H1 (cell line): ENCODE data around the gene ASCC1. TPM values are rescaled to one million over a fixed set of nuclear protein-coding genes. Genes with fewer than 3 reads are reported as not detected.
A peak's percentile ranks its signal among the peaks of the same experiment; 100 is the strongest.

Experiments
- CTCF ChIA-PET: fragments of 300-600 bp; sonication (Branson Sonifier 250); formaldehyde crosslinking; loops from one replicate; lab custom pipeline; 2021; ENCODE audit not compliant: partially characterized antibody; lab: Charles Lee
- POLR2A ChIA-PET: fragments of 300-600 bp; sonication (Branson Sonifier 250); formaldehyde crosslinking; loops from one replicate; lab custom pipeline; 2021; ENCODE audit warnings: inconsistent platforms; ENCODE audit not compliant: partially characterized antibody; lab: Charles Lee
- DNase-seq, 2 experiments: peaks; one replicate each; pipeline versions ENCODE4 v3.0.0 to v3.0.0-alpha.2; 2010 to 2022; ENCODE audit warnings: low spot score in 2 of 2, low read depth in 1 of 2, mixed read lengths in 1 of 2
- FAIRE-seq: peaks from 2 replicates; lab custom pipeline; 2011; peaks lifted over from hg19 to GRCh38; lab: Jason Lieb, UNC
- H2AFZ ChIP-seq: 2 replicates; pipeline ENCODE4 v1.8.1; 2012; ENCODE audit warnings: low read length, inconsistent platforms
- H2AK5ac ChIP-seq: 2 replicates; pipeline ENCODE4 v1.6.1; 2013; ENCODE audit warnings: low read depth, low read length
- H2BK120ac ChIP-seq: replicated peaks from 2 replicates; pipeline ENCODE3; 2013; ENCODE audit warnings: low read depth, low read length, inconsistent platforms
- H2BK12ac ChIP-seq: 2 replicates; pipeline ENCODE4 v1.6.1; 2013; ENCODE audit warnings: low read depth, low read length
- H2BK15ac ChIP-seq: 2 replicates; pipeline ENCODE4 v1.6.1; 2013; ENCODE audit warnings: low read length
- H2BK20ac ChIP-seq: 2 replicates; pipeline ENCODE4 v1.6.1; 2013; ENCODE audit warnings: low read length
- H2BK5ac ChIP-seq: 2 replicates; pipeline ENCODE4 v1.6.1; 2013; ENCODE audit warnings: low read depth, low read length
- H3K14ac ChIP-seq: 2 replicates; pipeline ENCODE4 v1.6.1; 2013; ENCODE audit warnings: inconsistent platforms; ENCODE audit not compliant: insufficient read length
- H3K18ac ChIP-seq: 2 replicates; pipeline ENCODE4 v1.6.1; 2013; ENCODE audit warnings: low read length; ENCODE audit errors: extremely low read depth
- H3K23ac ChIP-seq: 2 replicates; pipeline ENCODE4 v1.6.1; 2013; ENCODE audit warnings: inconsistent platforms; ENCODE audit not compliant: insufficient read length
- H3K23me2 ChIP-seq: 2 replicates; pipeline ENCODE4 v1.6.1; 2013; ENCODE audit warnings: low read depth, low read length
- H3K27ac ChIP-seq: 2 replicates; pipeline ENCODE4 v1.6.1; 2011; ENCODE audit warnings: low read depth, low read length, inconsistent platforms
- H3K27me3 ChIP-seq, 4 experiments: replicated peaks in 1 of 4; 1 replicate in 1 of 4; 2 replicates in 3 of 4; pipeline versions ENCODE4 v1.6.1 to v1.8.1; 2011 to 2013; ENCODE audit warnings: low read length in 3 of 4, mild to moderate bottlenecking in 3 of 4, inconsistent platforms in 2 of 4, mixed read lengths in 2 of 4, moderate library complexity in 1 of 4; ENCODE audit not compliant: control insufficient read depth in 3 of 4, insufficient read depth in 3 of 4; ENCODE audit errors: extremely low read depth in 1 of 4
- H3K36me3 ChIP-seq, 4 experiments: 2 replicates each; pipeline versions ENCODE4 v1.6.1 to v1.8.1; 2011 to 2013; ENCODE audit warnings: mild to moderate bottlenecking in 4 of 4, low read length in 3 of 4, moderate library complexity in 2 of 4, control low read depth in 1 of 4, inconsistent platforms in 1 of 4; ENCODE audit not compliant: insufficient read depth in 4 of 4, control insufficient read depth in 2 of 4
- H3K4ac ChIP-seq: replicated peaks from 2 replicates; pipeline ENCODE3; 2013; ENCODE audit warnings: low read length, low read depth, mixed read lengths, inconsistent platforms; ENCODE audit not compliant: insufficient read length
- H3K4me1 ChIP-seq, 4 experiments: replicated peaks in 1 of 4; 1 replicate in 1 of 4; 2 replicates in 3 of 4; pipeline versions ENCODE4 v1.6.1 to v1.8.1; 2011 to 2013; ENCODE audit warnings: low read length in 3 of 4, inconsistent platforms in 2 of 4, mixed read lengths in 1 of 4; ENCODE audit not compliant: insufficient read depth in 4 of 4, control insufficient read depth in 3 of 4
- H3K4me2 ChIP-seq, 2 experiments: 2 replicates each; pipeline versions ENCODE4 v1.6.1 to v1.8.1; 2011 to 2013; ENCODE audit warnings: low read depth in 2 of 2, low read length in 2 of 2, control low read depth in 1 of 2, inconsistent platforms in 1 of 2, mild to moderate bottlenecking in 1 of 2; ENCODE audit not compliant: insufficient read depth in 1 of 2
- H3K4me3 ChIP-seq, 4 experiments: fragments of 200-600, 300-600 bp in 1 of 4; sonication (generic), shearing (Covaris generic), sonication (Bioruptor Twin) in 1 of 4; 2 replicates each; pipeline versions ENCODE4 v1.5.1 to v1.8.1; 2011 to 2016; ENCODE audit warnings: low read length in 4 of 4, low read depth in 3 of 4, control low read depth in 2 of 4, inconsistent platforms in 2 of 4, mild to moderate bottlenecking in 2 of 4, mixed read lengths in 1 of 4, moderate library complexity in 1 of 4; ENCODE audit not compliant: insufficient read depth in 2 of 4; ENCODE audit errors: extremely low read depth in 1 of 4
- H3K56ac ChIP-seq: replicated peaks from 2 replicates; pipeline ENCODE3; 2013; ENCODE audit warnings: low read depth, mild to moderate bottlenecking, mixed read lengths, low read length, inconsistent platforms; ENCODE audit not compliant: insufficient read length
- H3K79me1 ChIP-seq: 2 replicates; pipeline ENCODE4 v1.6.1; 2013; ENCODE audit warnings: low read depth, low read length, control low read depth
- H3K79me2 ChIP-seq, 2 experiments: 2 replicates each; pipeline versions ENCODE4 v1.6.1 to v1.8.1; 2012 to 2013; ENCODE audit warnings: low read length in 2 of 2, mild to moderate bottlenecking in 2 of 2, inconsistent platforms in 1 of 2; ENCODE audit not compliant: insufficient read depth in 2 of 2, control insufficient read depth in 1 of 2
- H3K9ac ChIP-seq, 4 experiments: replicated peaks in 1 of 4; 1 replicate in 1 of 4; 2 replicates in 3 of 4; pipeline versions ENCODE4 v1.6.1 to v1.8.1; 2011 to 2013; ENCODE audit warnings: low read depth in 3 of 4, low read length in 3 of 4, control low read depth in 2 of 4, mild to moderate bottlenecking in 2 of 4, moderate library complexity in 2 of 4, inconsistent platforms in 1 of 4; ENCODE audit errors: extremely low read depth in 1 of 4
- H3K9me3 ChIP-seq, 2 experiments: 2 replicates each; pipeline versions ENCODE4 v1.6.1 to v1.8.1; 2012 to 2013; ENCODE audit warnings: mild to moderate bottlenecking in 2 of 2, moderate library complexity in 2 of 2, control low read depth in 1 of 2, inconsistent platforms in 1 of 2, low read depth in 1 of 2, low read length in 1 of 2, mixed read lengths in 1 of 2; ENCODE audit not compliant: insufficient read depth in 2 of 2
- H4K20me1 ChIP-seq, 2 experiments: replicated peaks in 1 of 2; 2 replicates each; pipeline versions ENCODE3 to v1.8.1; 2011 to 2013; ENCODE audit warnings: inconsistent platforms in 2 of 2, low read length in 2 of 2, mild to moderate bottlenecking in 1 of 2; ENCODE audit not compliant: insufficient read depth in 2 of 2, control insufficient read depth in 1 of 2
- H4K5ac ChIP-seq: 2 replicates; pipeline ENCODE4 v1.6.1; 2013; ENCODE audit warnings: low read length, low read depth, mixed read lengths, inconsistent platforms; ENCODE audit not compliant: insufficient read length
- H4K8ac ChIP-seq: 2 replicates; pipeline ENCODE4 v1.8.0; 2013; ENCODE audit warnings: mild to moderate bottlenecking, moderate library complexity, low read length, inconsistent platforms; ENCODE audit not compliant: insufficient read depth; ENCODE audit errors: extremely low read depth
- H4K91ac ChIP-seq: replicated peaks from 2 replicates; pipeline ENCODE3; 2013; ENCODE audit warnings: low read length, mixed read lengths, inconsistent platforms; ENCODE audit not compliant: insufficient read length
- BRCA1 ChIP-seq: IDR thresholded peaks from 2 replicates; pipeline ENCODE4 v1.6.1; 2012; ENCODE audit warnings: low read depth, low read length, improper control_type of control experiment
- CEBPB ChIP-seq: IDR thresholded peaks from 2 replicates; pipeline ENCODE4 v1.6.1; 2012; ENCODE audit warnings: low read depth, low read length
- CHD1 ChIP-seq: IDR thresholded peaks from 2 replicates; pipeline ENCODE4 v1.6.1; 2012; ENCODE audit warnings: low read depth, low read length, improper control_type of control experiment
- CHD2 ChIP-seq: IDR thresholded peaks from 2 replicates; pipeline ENCODE4 v1.6.1; 2012; ENCODE audit warnings: low read length, improper control_type of control experiment
- EZH2 ChIP-seq: fragments of 200-600 bp; sonication (generic); IDR thresholded peaks from 2 replicates; pipeline ENCODE4 v1.7.1; 2012; ENCODE audit warnings: low read depth, mild to moderate bottlenecking, moderate library complexity, low read length, inconsistent platforms; ENCODE audit not compliant: severe bottlenecking
- GTF2F1 ChIP-seq: IDR thresholded peaks from 2 replicates; pipeline ENCODE4 v1.6.1; 2012; ENCODE audit warnings: low read depth, low read length, improper control_type of control experiment, borderline replicate concordance
- JUN ChIP-seq: IDR thresholded peaks from 2 replicates; pipeline ENCODE4 v1.6.1; 2011; ENCODE audit warnings: low read depth, mild to moderate bottlenecking, improper control_type of control experiment, low read length
- MAX ChIP-seq: IDR thresholded peaks from 2 replicates; pipeline ENCODE4 v1.6.1; 2012; ENCODE audit warnings: inconsistent platforms
- RAD21 ChIP-seq, 2 experiments: IDR thresholded peaks in 1 of 2; conservative IDR thresholded peaks in 1 of 2; 2 replicates each; pipeline ENCODE4 v1.6.1; 2011; ENCODE audit warnings: low read depth in 2 of 2, low read length in 2 of 2, improper control_type of control experiment in 1 of 2, inconsistent platforms in 1 of 2, mild to moderate bottlenecking in 1 of 2, moderate library complexity in 1 of 2
- RBBP5 ChIP-seq: IDR thresholded peaks from 2 replicates; pipeline ENCODE4 v1.7.1; 2012; ENCODE audit warnings: low read depth, mild to moderate bottlenecking, inconsistent platforms, low read length, moderate library complexity, borderline replicate concordance
- RXRA ChIP-seq: IDR thresholded peaks from 2 replicates; pipeline ENCODE4 v1.6.1; 2011; ENCODE audit warnings: low read depth, mild to moderate bottlenecking, low read length, moderate library complexity; ENCODE audit not compliant: insufficient read depth
- TBP ChIP-seq: IDR thresholded peaks from 2 replicates; pipeline ENCODE4 v1.6.1; 2011; ENCODE audit warnings: low read depth, low read length, improper control_type of control experiment
- WGBS, 2 experiments: shearing (Covaris generic) in 1 of 2; methylation state at CpG; one replicate each; pipeline versions ENCODE4 v1.1.6 to v1.1.7; 2013 to 2015; ENCODE audit warnings: low lambda C conversion rate in 2 of 2, mixed read lengths in 2 of 2, inconsistent platforms in 1 of 2, low coverage in 1 of 2, missing lambda C conversion rate in 1 of 2; ENCODE audit not compliant: insufficient replicate concordance in 2 of 2, insufficient coverage in 1 of 2, insufficient read length in 1 of 2; ENCODE audit errors: extremely low coverage in 1 of 2, missing lambda C conversion rate in 1 of 2; 5-methylcytosine and 5-hydroxymethylcytosine counted together
- polyA plus RNA-seq, 7 experiments: library from polyadenylated mRNA; depleted of rRNA in 3 of 7; stranded (reverse) in 5 of 7; unstranded in 2 of 7; fragments of >200 nt in 5 of 7; fragments of 200-250 nt in 2 of 7; gene quantifications; 1 replicate in 5 of 7; 2 replicates in 1 of 7; 4 replicates in 1 of 7; pipeline versions ENCODE4 v1.2.1 to v1.2.3, GENCODE V29; 2011 to 2013; ENCODE audit warnings: missing spikeins in 2 of 7, mixed read lengths in 2 of 7
- total RNA-seq: library from RNA; stranded (reverse); fragmentation: NEBNext Ultra II Directional; extraction: Animal tissue kit (Norgen Biotek cat#: 25700); gene quantifications from 2 replicates; pipeline ENCODE4 v1.2.1, GENCODE V29; 2021

ASCC1 gene
- total and polyA plus RNA-seq, 2 of the 8 experiments (the other 6 are each of a cell fraction or from before 2014, with no cell fraction given) = 25.6 to 35.8 TPM

- Histone ChIP-seq H2BK20ac (no peak overlapping the region), H3K4me1 (peaks cover 0 to 8% (median 5%) of the 10 kb centered on the region in 4 experiments; a peak in 5 of 7 replicates), H2BK15ac (0 out of 2 replicates have a peak overlapping the region, but pooled peaks have one; percentile 63), H3K18ac (no peak overlapping the region), H3K4me2 (no peak overlapping the region; a peak in 1 of 4 replicates), H2BK5ac (no peak overlapping the region), H4K91ac (no peak overlapping the region), H3K4ac (no peak overlapping the region), H3K27ac (no peak overlapping the region), H4K5ac (no peak overlapping the region), H3K9me3 (no peaks in the 10 kb centered on the region), H4K20me1 (no peaks in the 10 kb centered on the region), H3K56ac (no peak overlapping the region), H3K36me3 (no peaks in the 10 kb centered on the region), H3K27me3 (no peaks in the 10 kb centered on the region), H2AFZ (no peak overlapping the region), H3K23me2 (no peaks in the 10 kb centered on the region), H3K14ac (no peak overlapping the region), H2BK12ac (no peak overlapping the region; the same call in 1 of the 2 replicates), H3K79me2 (no peaks in the 10 kb centered on the region), H2BK120ac (no peak overlapping the region), H3K9ac (no peak overlapping the region), H2AK5ac (no peak overlapping the region), H3K79me1 (no peaks in the 10 kb centered on the region; the same call in 1 of the 2 replicates), H3K23ac (no peak overlapping the region), H4K8ac (no peak overlapping the region), H3K4me3 (no peak overlapping the region)
- ChIA-PET CTCF (no interaction called here), POLR2A (interaction anchor here (1.0 to 1.5 kb wide), 3 partner anchors 10 to 126 kb away, joined by 3 to 6 read pairs (median 4); no protein-coding TSS in a partner anchor)
- DNase-seq = no peak
- WGBS, 2 experiments = 91% methylated on average over 4 of the region's 4 CpGs; no CpG with 5 or more reads in 1 of the 2 experiments
- FAIRE-seq = no peak
- TF ChIP-seq RXRA (no peak), RAD21 (IDR thresholded peaks at IDR 0.05 in 1 of 2, conservative IDR thresholded peaks at IDR 0.05 in 1 of 2; ENCODE audit: low read depth in 2 of 2, low read length in 2 of 2) (no peak), GTF2F1 (no peak), CHD2 (no peak), CEBPB (no peak), RBBP5 (no peak), MAX (no peak), EZH2 (no peak), BRCA1 (no peak), JUN (no peak), TBP (no peak), CHD1 (no peak)
Measured at GRCh38 chr10:72146559-72147323, 69.3 kb downstream of the ASCC1 start.
